ENCODE measurements around the gene ANKH. TPM values are rescaled to one million over a fixed set of nuclear protein-coding genes. Genes with fewer than 3 reads are reported as not detected.

ANKH gene
- polyA plus RNA-seq, 1 experiment: 14.2 TPM

- no peak overlapping the region for H3K27ac ChIP-seq (ENCODE audit: low read depth, low read length)
These were observed 40.6 kb downstream of the ANKH start for GRCh38 chr5:14831006-14831338.

GRCh38 chr5:14830210-14831005 is 41.2 kb downstream of the ANKH start:
- Histone ChIP-seq H3K9me3 (ENCODE audit: control insufficient read depth, insufficient read depth, low read length) (no peaks in the 10 kb centered on the region), H3K27me3 (ENCODE audit: control insufficient read depth, insufficient read depth, low read length) (no peaks in the 10 kb centered on the region), H3K4me3 (ENCODE audit: low read depth, low read length) (no peak overlapping the region), H3K27ac (ENCODE audit: low read depth, low read length) (no peak overlapping the region)
- TF ChIP-seq CTCF (IDR thresholded peaks at IDR 0.05; ENCODE audit: low read depth, low read length): no peak
- ChIA-PET CTCF (no interaction called here), POLR2A (no interaction called here)
- DNase-seq (ENCODE audit: low read depth, low spot score): no peak

More at GRCh38 chr5:14831006-14831338, 40.6 kb downstream of the ANKH start:
- Histone ChIP-seq H3K27me3 (ENCODE audit: control insufficient read depth, insufficient read depth, low read length) (no peaks in the 10 kb centered on the region), H3K4me3 (ENCODE audit: low read depth, low read length) (no peak overlapping the region), H3K9me3 (ENCODE audit: control insufficient read depth, insufficient read depth, low read length) (no peaks in the 10 kb centered on the region)
- TF ChIP-seq CTCF (IDR thresholded peaks at IDR 0.05; ENCODE audit: low read depth, low read length): no peak
- DNase-seq (ENCODE audit: low read depth, low spot score): no peak
- POLR2A ChIA-PET: no interaction called here
- CTCF ChIA-PET: no interaction called here

GRCh38 chr5:14829396-14829795 is 42.2 kb downstream of the ANKH start:
- TF ChIP-seq CTCF (IDR thresholded peaks at IDR 0.05; ENCODE audit: low read depth, low read length): no peak
- H3K9me3 ChIP-seq (ENCODE audit: control insufficient read depth, insufficient read depth, low read length): no peaks in the 10 kb centered on the region
- H3K27me3 ChIP-seq (ENCODE audit: control insufficient read depth, insufficient read depth, low read length): no peaks in the 10 kb centered on the region
- ChIA-PET POLR2A (no interaction called here), CTCF (no interaction called here)
- H3K27ac ChIP-seq (ENCODE audit: low read depth, low read length): no peak overlapping the region
- DNase-seq (ENCODE audit: low read depth, low spot score): no peak
- H3K4me3 ChIP-seq (ENCODE audit: low read depth, low read length): no peak overlapping the region

GRCh38 chr5:14826714-14827113 is 44.9 kb downstream of the ANKH start:
- Histone ChIP-seq H3K9me3 (ENCODE audit: control insufficient read depth, insufficient read depth, low read length) (no peaks in the 10 kb centered on the region), H3K27ac (ENCODE audit: low read depth, low read length) (no peak overlapping the region), H3K4me3 (ENCODE audit: low read depth, low read length) (no peak overlapping the region), H3K27me3 (ENCODE audit: control insufficient read depth, insufficient read depth, low read length) (no peaks in the 10 kb centered on the region)
- POLR2A ChIA-PET: no interaction called here
- CTCF ChIA-PET: no interaction called here
- DNase-seq (ENCODE audit: low read depth, low spot score): no peak
- TF ChIP-seq CTCF (IDR thresholded peaks at IDR 0.05; ENCODE audit: low read depth, low read length): no peak

GRCh38 chr5:14825977-14826376 is 45.6 kb downstream of the ANKH start:
- POLR2A ChIA-PET: no interaction called here

More at GRCh38 chr5:14825977-14826376, 45.6 kb downstream of the ANKH start:
- Histone ChIP-seq H3K27me3 (ENCODE audit: control insufficient read depth, insufficient read depth, low read length) (no peaks in the 10 kb centered on the region), H3K4me3 (ENCODE audit: low read depth, low read length) (no peak overlapping the region), H3K27ac (ENCODE audit: low read depth, low read length) (no peak overlapping the region), H3K9me3 (ENCODE audit: control insufficient read depth, insufficient read depth, low read length) (no peaks in the 10 kb centered on the region)
- CTCF ChIA-PET: interaction anchor here (0.6 kb wide), 1 partner anchor 846 kb away, joined by 6 read pairs; no protein-coding TSS in a partner anchor
- no peak for TF ChIP-seq CTCF (IDR thresholded peaks at IDR 0.05; ENCODE audit: low read depth, low read length)
- no peak for DNase-seq (ENCODE audit: low read depth, low spot score)
